OCI-M2 (cell line): ENCODE measurements around the gene DHRS7B.

Experiments used
- DNase-seq: peaks from one replicate; lab custom pipeline; 2025; ENCODE audit not compliant: unreplicated experiment; lab: John Stamatoyannopoulos, UW

DHRS7B gene

DNA sequence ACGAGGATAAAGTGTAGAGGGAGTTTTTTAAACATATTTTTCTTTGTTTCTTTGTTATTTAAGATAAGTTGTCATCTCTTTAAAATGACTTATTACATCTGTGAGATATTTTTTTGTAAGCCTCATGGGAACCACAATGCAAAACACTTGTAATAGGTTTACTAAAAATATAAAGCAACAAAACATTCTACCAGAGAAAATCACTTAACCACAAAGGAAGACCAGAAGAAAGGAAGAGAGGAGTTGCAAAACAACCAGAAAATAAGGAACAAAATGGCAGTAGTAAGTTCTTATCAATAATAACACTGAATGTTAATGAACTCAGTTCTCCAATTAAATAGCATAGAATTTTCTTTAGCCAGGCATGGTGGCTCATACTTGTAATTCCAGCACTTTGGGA, 22.9 kb downstream of the DHRS7B start:
- DNase-seq = no peak

- DNase-seq = no peak
Observed at GRCh38 chr17:21152731-21153130, 26.0 kb downstream of the DHRS7B start.

GRCh38 chr17:21157586-21158370, 31.0 kb downstream of the DHRS7B start:
- DNase-seq = no peak

GRCh38 chr17:21160401-21160800, 33.6 kb downstream of the DHRS7B start:
- DNase-seq = no peak

GRCh38 chr17:21161498-21162393, 35.0 kb downstream of the DHRS7B start:
- DNase-seq = no peak

DNA sequence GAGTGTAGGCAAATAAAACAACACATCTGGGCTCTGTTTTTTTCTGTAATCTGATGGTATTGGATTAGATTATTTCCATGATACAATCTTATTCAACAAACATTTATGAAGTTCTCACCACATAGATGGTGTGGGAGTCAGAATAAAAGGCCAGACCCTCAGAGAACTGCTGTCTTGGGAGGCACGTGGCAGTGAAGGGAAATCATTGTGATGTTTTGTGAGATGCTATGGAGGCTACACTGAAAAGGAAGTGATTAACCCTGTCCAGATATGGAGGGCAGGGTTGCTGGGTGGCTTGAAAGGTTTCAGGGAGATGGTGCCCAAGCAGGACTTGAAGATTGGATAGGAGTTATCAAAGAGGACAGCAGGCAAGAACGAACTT, 35.6 kb downstream of the DHRS7B start:
- DNase-seq = no peak

- DNase-seq = no peak
Observed at GRCh38 chr17:21163101-21163500, 36.3 kb downstream of the DHRS7B start.

- no peak for DNase-seq
Observed at GRCh38 chr17:21164216-21164615, 37.5 kb downstream of the DHRS7B start.

- no peak for DNase-seq
Observed at GRCh38 chr17:21164620-21165019, 37.9 kb downstream of the DHRS7B start.

GRCh38 chr17:21165922-21166594, 39.3 kb downstream of the DHRS7B start:
- no peak for DNase-seq

DNA sequence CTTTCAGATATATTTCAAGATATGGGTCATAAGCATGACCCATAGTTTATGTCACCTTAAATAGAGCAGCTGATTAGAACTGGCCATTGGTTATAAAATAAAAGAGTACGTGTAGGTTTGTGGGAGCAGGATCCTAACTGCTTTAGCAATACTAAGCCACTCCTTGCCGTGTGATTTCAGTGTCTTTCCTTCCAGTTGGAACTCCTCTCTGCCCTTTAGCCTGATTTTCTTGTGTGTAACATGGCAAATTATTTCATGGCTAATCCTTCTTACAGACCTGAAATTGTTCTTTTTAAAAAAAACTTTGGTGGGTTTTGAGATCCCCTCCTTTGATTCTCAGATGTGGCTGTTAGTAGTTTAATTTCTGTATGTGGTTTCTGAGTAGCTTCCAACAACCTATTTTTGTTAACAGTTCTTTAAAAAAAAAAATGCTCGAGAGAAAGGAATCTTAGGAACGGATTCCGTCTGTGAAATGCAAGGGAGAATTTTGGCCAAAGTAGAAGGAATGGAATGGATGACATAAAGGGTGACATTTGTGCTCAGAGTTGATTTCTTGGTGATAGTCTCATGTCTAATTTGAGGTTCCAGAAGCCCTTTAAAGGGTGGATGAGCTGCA, 39.9 kb downstream of the DHRS7B start:
- no peak for DNase-seq

- DNase-seq = no peak
Observed at GRCh38 chr17:21167303-21167702, 40.5 kb downstream of the DHRS7B start.

DNA sequence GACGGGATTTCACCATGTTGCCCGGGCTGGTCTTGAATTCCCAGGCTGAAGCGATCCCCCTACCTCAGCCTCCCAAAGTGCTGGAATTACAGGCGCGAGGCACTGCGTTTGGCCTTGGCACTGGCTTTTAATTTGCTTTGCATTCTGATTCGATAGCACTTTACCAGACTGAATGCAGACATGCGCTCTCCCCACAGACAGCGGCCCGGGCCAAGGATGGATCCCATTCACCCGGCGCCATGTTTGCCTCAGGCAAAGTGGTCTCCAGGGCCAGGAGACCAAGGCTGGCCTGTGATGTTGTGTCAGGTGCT, 41.7 kb downstream of the DHRS7B start:
- DNase-seq = no peak

DNA sequence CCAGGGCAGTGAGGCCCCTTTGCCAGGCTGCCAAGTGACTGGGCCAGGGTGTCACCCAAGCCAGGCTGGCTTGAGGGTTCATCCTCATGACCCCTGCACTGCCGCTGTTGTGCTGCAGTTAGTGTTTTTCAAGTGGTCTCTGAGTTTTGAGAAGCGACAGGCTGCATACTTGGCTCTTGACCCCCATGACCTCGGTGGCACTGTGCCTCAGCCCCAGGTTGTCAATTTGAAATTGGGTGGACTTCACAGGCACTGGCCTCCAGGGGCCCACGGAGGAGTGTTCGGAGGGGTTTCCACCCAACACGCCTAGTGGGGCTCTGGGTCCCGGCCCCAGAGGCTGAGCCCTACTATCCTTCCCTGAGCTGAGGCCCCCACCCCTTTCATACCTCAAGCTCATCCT, 42.7 kb downstream of the DHRS7B start:
- no peak for DNase-seq

DNA sequence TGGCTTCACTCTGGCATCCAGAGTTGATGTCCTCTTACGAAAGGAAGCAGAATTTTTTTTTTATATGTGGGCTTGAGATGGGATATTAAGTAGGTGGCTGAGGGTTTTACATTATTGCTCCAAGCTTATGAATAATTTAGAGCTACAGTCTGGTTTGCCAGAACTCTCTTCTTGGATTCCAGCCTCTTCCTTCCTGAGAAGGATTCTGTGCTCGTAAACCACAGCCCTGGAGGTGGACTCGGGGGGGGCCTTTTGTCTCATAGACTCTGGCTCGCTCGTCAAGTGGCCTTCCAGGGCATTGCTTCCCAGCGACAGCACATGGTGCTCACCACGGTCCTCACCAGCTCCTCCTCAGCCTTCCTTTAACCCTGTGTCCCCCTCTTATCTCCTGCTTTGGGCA, 44.0 kb downstream of the DHRS7B start:
- no peak for DNase-seq

GRCh38 chr17:21171309-21171922, 44.7 kb downstream of the DHRS7B start:
- no peak for DNase-seq

DNA sequence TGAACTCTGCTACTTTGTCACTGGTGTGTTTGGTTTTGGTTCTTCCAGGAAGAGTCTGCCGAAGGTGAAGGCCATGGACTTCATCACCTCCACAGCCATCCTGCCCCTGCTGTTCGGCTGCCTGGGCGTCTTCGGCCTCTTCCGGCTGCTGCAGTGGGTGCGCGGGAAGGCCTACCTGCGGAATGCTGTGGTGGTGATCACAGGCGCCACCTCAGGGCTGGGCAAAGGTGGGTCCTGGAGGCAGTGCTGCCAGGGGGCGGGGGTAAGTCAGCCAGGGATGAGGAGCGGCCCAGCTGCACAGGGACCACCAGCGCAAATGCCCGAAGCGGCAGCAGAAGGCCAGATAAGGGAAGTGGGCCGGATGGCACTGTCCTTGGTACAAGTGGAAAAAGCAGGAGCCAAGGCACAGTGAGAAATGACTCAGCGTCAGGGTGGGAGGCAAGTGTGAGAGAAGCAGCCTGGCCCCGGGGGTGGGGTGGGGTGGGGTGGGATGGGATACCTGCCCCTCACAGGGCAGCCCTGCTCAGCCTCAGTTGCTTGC, 45.3 kb downstream of the DHRS7B start:
- no peak for DNase-seq

DNA sequence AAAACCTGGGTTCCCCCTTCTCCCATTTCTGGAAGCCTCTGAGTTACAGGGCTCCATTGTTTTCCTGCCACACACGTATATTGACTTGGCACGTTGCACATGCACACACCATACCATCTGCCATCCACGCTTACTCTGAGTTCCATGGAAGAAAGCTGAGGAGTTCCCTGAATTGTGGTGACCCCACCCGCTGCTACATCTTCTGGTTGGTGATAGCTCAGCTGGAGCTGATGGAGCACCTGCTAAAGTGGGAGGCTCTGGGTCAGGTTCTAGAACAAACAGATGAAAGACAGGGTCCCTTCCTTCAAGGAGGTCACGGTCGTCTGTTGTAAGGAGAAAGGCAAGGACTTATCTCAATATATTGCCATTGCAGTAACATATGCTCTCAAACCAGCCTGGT, 46.1 kb downstream of the DHRS7B start:
- DNase-seq = no peak

GRCh38 chr17:21173543-21173942, 46.8 kb downstream of the DHRS7B start:
- no peak for DNase-seq

- DNase-seq = no peak
Observed at GRCh38 chr17:21174186-21174585, 47.4 kb downstream of the DHRS7B start.

GRCh38 chr17:21174713-21175112, 47.9 kb downstream of the DHRS7B start:
- no peak for DNase-seq
